Colonic mucosa (tissue), 4 donors: Measurements from ENCODE around the gene FCER2. TPM values are rescaled to one million over a fixed set of nuclear protein-coding genes. Genes with fewer than 3 reads are reported as not detected.
A peak's percentile ranks its signal among the peaks of the same experiment; 100 is the strongest.
"Not testable (repeated sequence)": the region's sequence is repeated elsewhere in the genome, so short reads cannot be mapped to it uniquely, and the experiment has no call there.

Experiments used
- DNase-seq: peaks from one replicate; pipeline ENCODE4 v3.0.0-alpha.2; 2020
- H3K27ac ChIP-seq: fragments of 200-600 bp; one replicate; pipeline ENCODE4 v1.8.0; 2021
- H3K27me3 ChIP-seq: fragments of 200-600 bp; one replicate; pipeline ENCODE4 v1.8.0; 2021
- H3K36me3 ChIP-seq: fragments of 200-600 bp; one replicate; pipeline ENCODE4 v1.8.0; 2021
- H3K4me1 ChIP-seq: fragments of 200-600 bp; one replicate; pipeline ENCODE4 v1.8.0; 2021; ENCODE audit warnings: mild to moderate bottlenecking
- H3K4me3 ChIP-seq: fragments of 200-600 bp; one replicate; pipeline ENCODE4 v1.8.0; 2021
- H3K9ac ChIP-seq, 2 donors: one replicate each; pipeline ENCODE4 v1.7.0; 2013; ENCODE audit warnings: control low read depth in 2 of 2, low read depth in 2 of 2, low read length in 2 of 2
- H3K9me3 ChIP-seq: fragments of 200-600 bp; one replicate; pipeline ENCODE4 v1.8.0; 2021
- CTCF ChIP-seq: fragments of 200-600 bp; IDR thresholded peaks from one replicate; pipeline ENCODE4 v1.8.0; 2022; ENCODE audit warnings: antibody characterized with exemption, mild to moderate bottlenecking
- intact Hi-C: fragments of 100-400 bp; cut with DNase I; formaldehyde crosslinking; loops from one replicate; pipeline ENCODE4 v1.14.1; 2022
- total RNA-seq, 2 donors: library from RNA; stranded (reverse); fragmentation: NEBNext Ultra II Directional in 1 of 2; extraction: Animal tissue kit (Norgen Biotek cat#: 25700) in 1 of 2; gene quantifications; one replicate each; pipeline ENCODE4 v1.2.1, GENCODE V29; 2021
- donor health status: healthy.
- donor health status: DM: no; HTN: no; CAD: no.
- donor health status: DM: no; HTN: no; CAD: no.

FCER2 gene
- total RNA-seq, 2 donors from 2014 or later, result 0.35 to 1.3 TPM

- no peak for DNase-seq
- Histone ChIP-seq H3K36me3 (no peaks in the 10 kb centered on the region), H3K4me1 (no peaks in the 10 kb centered on the region), H3K4me3 (no peak overlapping the region), H3K27me3 (no peaks in the 10 kb centered on the region), H3K9ac (no peak overlapping the region), H3K9me3 (no peaks in the 10 kb centered on the region), H3K27ac (no peak overlapping the region)
- intact Hi-C loops, result no loop called here
- no peak for TF ChIP-seq CTCF
Observed at GRCh38 chr19:7647156-7647555, 54.8 kb downstream of the FCER2 start.

DNA sequence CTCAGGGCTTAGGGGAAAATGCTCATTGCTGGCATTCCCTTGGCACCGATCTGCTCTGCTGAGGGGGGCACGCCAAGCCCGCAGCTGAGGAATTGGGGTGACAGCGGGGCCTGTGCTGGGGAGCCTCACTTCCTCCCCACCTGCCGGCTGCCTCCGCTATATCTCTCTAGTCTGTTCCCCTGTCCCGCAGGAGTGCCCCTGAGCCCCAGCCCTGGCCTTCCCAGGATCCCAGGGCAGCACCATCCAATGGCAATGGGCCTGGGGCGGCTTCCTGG, 55.6 kb downstream of the FCER2 start:
- TF ChIP-seq CTCF, result no peak
- intact Hi-C loops, result no loop called here
- H3K27me3 ChIP-seq, result no peaks in the 10 kb centered on the region
- no peaks in the 10 kb centered on the region for H3K9me3 ChIP-seq
- DNase-seq, result no peak
- no peaks in the 10 kb centered on the region for H3K4me1 ChIP-seq
- H3K27ac ChIP-seq, result no peak overlapping the region
- H3K4me3 ChIP-seq, result no peak overlapping the region
- no peak overlapping the region for H3K9ac ChIP-seq
- H3K36me3 ChIP-seq, result no peaks in the 10 kb centered on the region

GRCh38 chr19:7645656-7646425, 56.1 kb downstream of the FCER2 start:
- no peak for DNase-seq
- no peaks in the 10 kb centered on the region for H3K27me3 ChIP-seq
- intact Hi-C loops, result no loop called here
- no peak for TF ChIP-seq CTCF
- H3K4me1 ChIP-seq, result no peaks in the 10 kb centered on the region
- H3K36me3 ChIP-seq, result no peaks in the 10 kb centered on the region
- H3K4me3 ChIP-seq, result no peak overlapping the region
- H3K9me3 ChIP-seq, result no peaks in the 10 kb centered on the region
- H3K27ac ChIP-seq, result no peak overlapping the region
- no peak overlapping the region for H3K9ac ChIP-seq

DNA sequence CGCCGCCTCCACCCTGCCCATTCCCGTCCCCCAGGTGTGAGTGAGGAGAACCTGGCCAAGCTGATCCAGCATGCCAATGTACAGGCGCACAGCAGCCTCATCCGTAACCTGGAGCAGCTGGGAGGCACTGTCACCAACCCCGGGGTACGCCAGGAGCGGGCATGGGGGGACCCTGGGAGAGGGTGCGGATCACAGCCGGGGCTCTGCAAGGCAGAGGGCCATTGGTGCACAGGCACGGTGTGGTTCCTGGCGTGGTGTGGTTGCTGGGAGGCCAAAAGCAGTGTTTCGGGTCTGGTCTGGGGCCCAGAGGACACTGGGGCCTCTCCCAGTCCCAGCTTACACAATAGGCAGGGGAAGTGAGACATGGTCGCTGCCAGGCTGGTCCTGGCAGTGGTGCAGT, 56.8 kb downstream of the FCER2 start:
- intact Hi-C loops, result no loop called here
- Histone ChIP-seq H3K27ac (no peak overlapping the region), H3K4me3 (no peak overlapping the region), H3K9me3 (no peaks in the 10 kb centered on the region), H3K27me3 (no peaks in the 10 kb centered on the region), H3K36me3 (no peaks in the 10 kb centered on the region), H3K9ac (no peak overlapping the region), H3K4me1 (no peaks in the 10 kb centered on the region)
- TF ChIP-seq CTCF, result no peak
- DNase-seq, result no peak

DNA sequence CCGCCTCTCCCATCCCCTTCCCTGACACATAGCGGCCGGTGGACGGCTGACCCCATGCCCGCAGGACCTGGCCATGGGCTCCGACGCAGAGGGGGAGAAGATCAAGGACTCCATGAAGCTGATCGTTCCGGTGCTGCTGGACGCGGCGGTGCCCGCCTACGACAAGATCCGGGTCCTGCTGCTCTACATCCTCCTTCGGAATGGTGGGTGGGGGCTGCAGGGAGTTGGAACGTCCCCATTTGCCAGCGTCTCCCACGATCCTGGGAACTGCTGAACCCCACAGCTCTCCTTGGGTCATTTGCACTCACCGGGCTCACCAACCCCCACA, 57.4 kb downstream of the FCER2 start:
- H3K9ac ChIP-seq, result no peak overlapping the region
- no peaks in the 10 kb centered on the region for H3K36me3 ChIP-seq
- intact Hi-C loops, result no loop called here
- TF ChIP-seq CTCF, result no peak
- no peaks in the 10 kb centered on the region for H3K4me1 ChIP-seq
- no peak overlapping the region for H3K27ac ChIP-seq
- no peak overlapping the region for H3K4me3 ChIP-seq
- H3K27me3 ChIP-seq, result no peaks in the 10 kb centered on the region
- no peak for DNase-seq
- no peaks in the 10 kb centered on the region for H3K9me3 ChIP-seq

DNA sequence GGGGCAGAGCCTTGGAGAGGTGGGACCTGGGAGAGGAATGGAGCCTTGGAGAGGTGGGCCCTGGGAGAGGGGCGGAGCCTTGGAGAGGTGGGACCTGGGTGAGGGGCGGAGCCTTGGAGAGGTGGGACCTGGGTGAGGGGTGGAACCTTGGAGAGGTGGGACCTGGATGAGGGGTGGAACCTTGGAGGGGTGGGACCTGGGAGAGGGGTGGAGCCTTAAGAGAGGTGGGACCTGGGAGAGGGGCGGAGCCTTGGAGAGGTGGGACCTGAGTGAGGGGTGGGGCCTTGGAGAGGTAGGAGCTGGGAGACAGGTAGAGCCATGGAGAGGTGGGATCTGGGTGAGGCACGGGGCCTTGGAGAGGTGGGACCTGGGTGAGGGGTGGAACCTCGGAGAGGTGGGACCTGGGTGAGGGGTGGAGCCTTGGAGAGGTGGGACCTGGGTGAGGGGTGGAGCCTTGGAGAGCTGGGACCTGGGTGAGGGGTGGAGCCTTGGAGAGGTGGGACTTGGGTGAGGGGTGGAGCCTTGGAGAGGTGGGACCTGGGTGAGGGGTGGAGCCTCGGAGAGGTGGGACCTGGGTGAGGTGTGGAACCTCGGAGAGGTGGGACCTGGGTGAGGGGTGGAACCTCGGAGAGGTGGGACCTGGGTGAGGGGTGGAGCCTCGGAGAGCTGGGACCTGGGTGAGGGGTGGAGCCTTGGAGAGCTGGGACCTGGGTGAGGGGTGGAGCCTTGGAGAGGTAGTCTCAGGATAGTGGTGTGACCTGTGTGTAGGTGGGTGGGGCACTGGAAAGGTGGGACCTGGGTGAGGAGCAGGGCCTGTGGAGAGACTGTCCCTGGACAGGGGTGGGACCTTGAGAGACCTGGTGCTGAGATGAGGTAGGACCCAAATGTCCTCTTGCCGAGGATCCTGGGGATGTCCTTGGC, 58.0 kb downstream of the FCER2 start:
- H3K9me3 ChIP-seq, H3K9ac ChIP-seq, intact Hi-C loops, H3K4me3 ChIP-seq, H3K27ac ChIP-seq, H3K27me3 ChIP-seq, H3K4me1 ChIP-seq, H3K36me3 ChIP-seq: not testable (repeated sequence)
- peak; percentile 36 for DNase-seq
